ENCODE data around the gene PLCB3.

- no peak for TF ChIP-seq SP1 (IDR thresholded peaks at IDR 0.05)
- no peak for TF ChIP-seq FOXM1 (IDR thresholded peaks at IDR 0.05; ENCODE audit: borderline replicate concordance)
- no peak for TF ChIP-seq NFRKB (IDR thresholded peaks at IDR 0.05)
These were observed 20.4 kb upstream of the PLCB3 start for GRCh38 chr11:64230985-64231365.
